ENCODE measurements around the gene MAT2B. TPM values are rescaled to one million over a fixed set of nuclear protein-coding genes. Genes with fewer than 3 reads are reported as not detected.

The MAT2B gene
- total and polyA plus RNA-seq, 9 of the 15 experiments (the other 6 are each of a cell fraction or from before 2014, with no cell fraction given): 32.0 to 57.7 (median 43.6) TPM

DNA sequence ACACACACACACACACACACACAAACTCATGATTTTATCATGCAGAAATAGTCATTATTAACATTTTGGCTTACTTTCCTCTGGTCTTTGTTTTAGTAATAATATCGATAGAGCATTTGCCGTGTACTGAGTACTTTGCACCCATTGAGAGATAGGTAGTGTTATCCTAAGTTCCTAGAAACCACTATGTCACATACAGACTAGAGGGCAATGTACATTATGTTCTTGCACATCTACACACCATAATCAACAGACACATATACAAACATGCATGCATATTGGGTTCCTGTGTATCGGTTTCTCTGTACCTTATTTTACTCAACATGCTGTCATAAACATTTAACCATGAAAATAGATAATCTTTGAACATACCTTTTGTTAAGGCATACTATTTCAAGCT, 45.7 kb downstream of the MAT2B start (continued):
- TF ChIP-seq, protein P1, sequence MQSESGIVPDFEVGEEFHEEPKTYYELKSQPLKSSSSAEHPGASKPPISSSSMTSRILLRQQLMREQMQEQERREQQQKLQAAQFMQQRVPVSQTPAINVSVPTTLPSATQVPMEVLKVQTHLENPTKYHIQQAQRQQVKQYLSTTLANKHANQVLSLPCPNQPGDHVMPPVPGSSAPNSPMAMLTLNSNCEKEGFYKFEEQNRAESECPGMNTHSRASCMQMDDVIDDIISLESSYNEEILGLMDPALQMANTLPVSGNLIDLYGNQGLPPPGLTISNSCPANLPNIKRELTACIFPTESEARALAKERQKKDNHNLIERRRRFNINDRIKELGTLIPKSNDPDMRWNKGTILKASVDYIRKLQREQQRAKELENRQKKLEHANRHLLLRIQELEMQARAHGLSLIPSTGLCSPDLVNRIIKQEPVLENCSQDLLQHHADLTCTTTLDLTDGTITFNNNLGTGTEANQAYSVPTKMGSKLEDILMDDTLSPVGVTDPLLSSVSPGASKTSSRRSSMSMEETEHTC (IDR thresholded peaks at IDR 0.05): no peak
- TF ChIP-seq RBM15 (IDR thresholded peaks at IDR 0.05; ENCODE audit: insufficient read depth, low read length): no peak
- TF ChIP-seq POLR2AphosphoS5 (IDR thresholded peaks at IDR 0.05; ENCODE audit: control insufficient read depth, insufficient read depth, low read depth, low read length): no peak
- no peak for TF ChIP-seq ZNF561 (CRISPR knock-in tag; conservative IDR thresholded peaks at IDR 0.05)
- no peak for TF ChIP-seq CHD1 (IDR thresholded peaks at IDR 0.05; ENCODE audit: low read length)

DNA sequence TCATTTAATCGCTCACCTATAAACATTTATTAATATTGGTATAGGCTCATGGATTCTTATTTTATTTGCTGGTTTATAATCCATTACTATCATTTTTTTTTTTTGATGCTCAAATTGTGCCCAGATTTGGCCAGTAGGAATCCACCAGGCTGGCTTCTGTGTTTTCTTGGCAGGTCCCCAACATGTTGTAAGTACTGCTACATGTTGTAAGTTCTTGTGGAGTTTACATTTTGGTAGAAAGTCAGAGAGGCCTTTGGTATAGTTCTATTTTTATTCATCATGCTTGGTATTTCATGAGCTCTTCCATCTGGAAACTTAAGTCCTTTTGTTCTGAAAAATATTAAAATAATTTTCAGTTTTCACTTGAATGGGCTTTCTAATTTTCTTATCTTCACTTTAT, 47.1 kb downstream of the MAT2B start:
- H3K27ac ChIP-seq (ENCODE audit: extremely low read depth, low read depth, low read length): no peak overlapping the region
- 0% methylated on average over 1 of the region's 1 CpG for WGBS (ENCODE audit: insufficient coverage, low coverage, missing lambda C conversion rate)
- in situ Hi-C loops (cut with MboI) (loop anchor here (25.0 kb wide), 1 partner anchor 1660 kb away; no protein-coding TSS in a partner anchor), intact Hi-C loops (cut with micrococcal nuclease) (loop anchor here (5.0 kb wide), 1 partner anchor 670 kb away; no protein-coding TSS in a partner anchor)
- no peaks in the 10 kb centered on the region for H3K4me1 ChIP-seq (replicated peaks in 1 of 2; ENCODE audit: control insufficient read depth in 2 of 2, insufficient read depth in 2 of 2, low read length in 2 of 2)
- no peaks in the 10 kb centered on the region for H3K79me2 ChIP-seq (ENCODE audit: control insufficient read depth, insufficient read depth, low read length)
- H2AFZ ChIP-seq (ENCODE audit: low read depth, low read length): no peak overlapping the region
- no peaks in the 10 kb centered on the region for H3K9me1 ChIP-seq (ENCODE audit: control insufficient read depth, insufficient read depth, low read length)
- BruUV-seq (replicated peaks): no TSS peak
- no peak overlapping the region for H3K4me3 ChIP-seq
- no peak for DNase-seq (ENCODE audit: extremely low read depth in 1 of 4, low spot score in 3 of 4)
- no peak for FAIRE-seq
- ChIA-PET POLR2A (no interaction called here), CTCF (ENCODE audit: low intra/inter-chr PET ratio) (no interaction called here)
- H3K9me3 ChIP-seq (replicated peaks; ENCODE audit: control insufficient read depth, insufficient read depth, low read depth, low read length): no peaks in the 10 kb centered on the region
- H3K36me3 ChIP-seq (ENCODE audit: control insufficient read depth, insufficient read depth, low read length): no peaks in the 10 kb centered on the region
- H3K9ac ChIP-seq (ENCODE audit: insufficient read depth in 1 of 2, low read depth in 2 of 2, low read length in 2 of 2): no peak overlapping the region
- H3K4me2 ChIP-seq (ENCODE audit: insufficient read depth, low read length): no peak overlapping the region
- ATAC-seq: no peak
- H3K27me3 ChIP-seq (ENCODE audit: control insufficient read depth in 2 of 2, insufficient read depth in 2 of 2, low read length in 2 of 2): no peaks in the 10 kb centered on the region; a peak in 1 of 5 replicates
- no peaks in the 10 kb centered on the region for H4K20me1 ChIP-seq (replicated peaks; ENCODE audit: control insufficient read depth, insufficient read depth, low read length)
- TF ChIP-seq, protein P2, sequence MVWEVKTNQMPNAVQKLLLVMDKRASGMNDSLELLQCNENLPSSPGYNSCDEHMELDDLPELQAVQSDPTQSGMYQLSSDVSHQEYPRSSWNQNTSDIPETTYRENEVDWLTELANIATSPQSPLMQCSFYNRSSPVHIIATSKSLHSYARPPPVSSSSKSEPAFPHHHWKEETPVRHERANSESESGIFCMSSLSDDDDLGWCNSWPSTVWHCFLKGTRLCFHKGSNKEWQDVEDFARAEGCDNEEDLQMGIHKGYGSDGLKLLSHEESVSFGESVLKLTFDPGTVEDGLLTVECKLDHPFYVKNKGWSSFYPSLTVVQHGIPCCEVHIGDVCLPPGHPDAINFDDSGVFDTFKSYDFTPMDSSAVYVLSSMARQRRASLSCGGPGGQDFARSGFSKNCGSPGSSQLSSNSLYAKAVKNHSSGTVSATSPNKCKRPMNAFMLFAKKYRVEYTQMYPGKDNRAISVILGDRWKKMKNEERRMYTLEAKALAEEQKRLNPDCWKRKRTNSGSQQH (CRISPR knock-in tag; IDR thresholded peaks at IDR 0.05): no peak
- TF ChIP-seq, protein P3, sequence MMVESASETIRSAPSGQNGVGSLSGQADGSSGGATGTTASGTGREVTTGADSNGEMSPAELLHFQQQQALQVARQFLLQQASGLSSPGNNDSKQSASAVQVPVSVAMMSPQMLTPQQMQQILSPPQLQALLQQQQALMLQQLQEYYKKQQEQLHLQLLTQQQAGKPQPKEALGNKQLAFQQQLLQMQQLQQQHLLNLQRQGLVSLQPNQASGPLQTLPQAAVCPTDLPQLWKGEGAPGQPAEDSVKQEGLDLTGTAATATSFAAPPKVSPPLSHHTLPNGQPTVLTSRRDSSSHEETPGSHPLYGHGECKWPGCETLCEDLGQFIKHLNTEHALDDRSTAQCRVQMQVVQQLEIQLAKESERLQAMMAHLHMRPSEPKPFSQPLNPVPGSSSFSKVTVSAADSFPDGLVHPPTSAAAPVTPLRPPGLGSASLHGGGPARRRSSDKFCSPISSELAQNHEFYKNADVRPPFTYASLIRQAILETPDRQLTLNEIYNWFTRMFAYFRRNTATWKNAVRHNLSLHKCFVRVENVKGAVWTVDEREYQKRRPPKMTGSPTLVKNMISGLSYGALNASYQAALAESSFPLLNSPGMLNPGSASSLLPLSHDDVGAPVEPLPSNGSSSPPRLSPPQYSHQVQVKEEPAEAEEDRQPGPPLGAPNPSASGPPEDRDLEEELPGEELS (CRISPR knock-in tag; IDR thresholded peaks at IDR 0.05; ENCODE audit: borderline replicate concordance): no peak
- TF ChIP-seq FOXM1 (IDR thresholded peaks at IDR 0.05; ENCODE audit: low read depth): no peak
- no peak for TF ChIP-seq FOXM1 (CRISPR knock-in tag; IDR thresholded peaks at IDR 0.05; ENCODE audit: low read depth)
- TF ChIP-seq CHD2 (IDR thresholded peaks at IDR 0.05; ENCODE audit: low read depth, low read length): no peak
- no peak for TF ChIP-seq HDAC3 (IDR thresholded peaks at IDR 0.05; ENCODE audit: borderline replicate concordance, partially characterized antibody)
- no peak for TF ChIP-seq ZNF668 (CRISPR knock-in tag; IDR thresholded peaks at IDR 0.05)
- TF ChIP-seq, protein P4, sequence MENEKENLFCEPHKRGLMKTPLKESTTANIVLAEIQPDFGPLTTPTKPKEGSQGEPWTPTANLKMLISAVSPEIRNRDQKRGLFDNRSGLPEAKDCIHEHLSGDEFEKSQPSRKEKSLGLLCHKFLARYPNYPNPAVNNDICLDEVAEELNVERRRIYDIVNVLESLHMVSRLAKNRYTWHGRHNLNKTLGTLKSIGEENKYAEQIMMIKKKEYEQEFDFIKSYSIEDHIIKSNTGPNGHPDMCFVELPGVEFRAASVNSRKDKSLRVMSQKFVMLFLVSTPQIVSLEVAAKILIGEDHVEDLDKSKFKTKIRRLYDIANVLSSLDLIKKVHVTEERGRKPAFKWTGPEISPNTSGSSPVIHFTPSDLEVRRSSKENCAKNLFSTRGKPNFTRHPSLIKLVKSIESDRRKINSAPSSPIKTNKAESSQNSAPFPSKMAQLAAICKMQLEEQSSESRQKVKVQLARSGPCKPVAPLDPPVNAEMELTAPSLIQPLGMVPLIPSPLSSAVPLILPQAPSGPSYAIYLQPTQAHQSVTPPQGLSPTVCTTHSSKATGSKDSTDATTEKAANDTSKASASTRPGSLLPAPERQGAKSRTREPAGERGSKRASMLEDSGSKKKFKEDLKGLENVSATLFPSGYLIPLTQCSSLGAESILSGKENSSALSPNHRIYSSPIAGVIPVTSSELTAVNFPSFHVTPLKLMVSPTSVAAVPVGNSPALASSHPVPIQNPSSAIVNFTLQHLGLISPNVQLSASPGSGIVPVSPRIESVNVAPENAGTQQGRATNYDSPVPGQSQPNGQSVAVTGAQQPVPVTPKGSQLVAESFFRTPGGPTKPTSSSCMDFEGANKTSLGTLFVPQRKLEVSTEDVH (IDR thresholded peaks at IDR 0.05; ENCODE audit: low read depth, partially characterized antibody): no peak
- TF ChIP-seq ZNF175 (CRISPR knock-in tag; IDR thresholded peaks at IDR 0.05; ENCODE audit: low read depth): no peak

All from K562 (cell line).